Endothelial cell of coronary artery (primary cell): Measurements from ENCODE around the gene NPHP4. TPM values are rescaled to one million over a fixed set of nuclear protein-coding genes. Genes with fewer than 3 reads are reported as not detected.

Experiments used
- total RNA-seq: library from RNA; depleted of rRNA; stranded (reverse); fragments of >200 nt; gene quantifications from 2 replicates; pipeline ENCODE4 v1.2.3, GENCODE V29; 2014

NPHP4 gene
- total RNA-seq, result 5.0 and 7.8 TPM in 2 replicates

GRCh38 chr1:5992026-5992813 lies at the start of gene NPHP4:
NPHP4 (minus strand) TSS chr1:5992425; CDS start chr1:5986289, 6,136 bp downstream.

Other genes starting within 250 kb of the NPHP4 start
- 2.2 and 2.5 TPM in 2 replicates for gene KCNAB2, start 53.5 kb upstream of the NPHP4 start, total RNA-seq
- under 0.01 and 0.19 TPM in 2 replicates for gene CHD5, start 187.9 kb upstream of the NPHP4 start, total RNA-seq
- 194 and 198 TPM in 2 replicates for gene RPL22, start 207.2 kb upstream of the NPHP4 start, total RNA-seq
- 3.3 and 16.1 TPM in 2 replicates for gene RNF207, start 213.7 kb upstream of the NPHP4 start, total RNA-seq
- gene ICMT, start 243.5 kb upstream of the NPHP4 start, total RNA-seq, result 64.3 and 68.8 TPM in 2 replicates